OCI-LY1 (cell line): Measurements from ENCODE around the gene P2RY13.

Source experiments
- H2AFZ ChIP-seq: fragments of 200-600 bp; sonication (generic), shearing (Covaris generic); 2 replicates; pipeline ENCODE4 v1.6.0; 2014; ENCODE audit warnings: antibody characterized with exemption, mild to moderate bottlenecking, low read length
- H3F3A ChIP-seq: fragments of 200-600 bp; sonication (generic), shearing (Covaris generic); 2 replicates; pipeline ENCODE4 v1.6.0; 2014; ENCODE audit warnings: mild to moderate bottlenecking, antibody characterized with exemption, low read length, moderate library complexity; ENCODE audit not compliant: insufficient read depth
- H3K27ac ChIP-seq: fragments of 200-600 bp; sonication (generic); 2 replicates; pipeline ENCODE4 v1.5.1; 2014; ENCODE audit warnings: low read length, mixed run types, mild to moderate bottlenecking, low read depth; ENCODE audit not compliant: poor library complexity, severe bottlenecking
- H3K27me3 ChIP-seq: fragments of 200-600 bp; sonication (generic); 2 replicates; pipeline ENCODE4 v1.6.0; 2014; ENCODE audit warnings: antibody characterized with exemption, mild to moderate bottlenecking, low read length, moderate library complexity; ENCODE audit not compliant: insufficient read depth
- H3K36me3 ChIP-seq: fragments of 200-600 bp; sonication (generic); 2 replicates; pipeline ENCODE4 v1.6.1; 2014; ENCODE audit warnings: mild to moderate bottlenecking, antibody characterized with exemption, low read length, moderate library complexity, mixed read lengths; ENCODE audit not compliant: insufficient read depth
- H3K4me1 ChIP-seq: fragments of 200-600 bp; sonication (generic); 2 replicates; pipeline ENCODE4 v1.5.1; 2014; ENCODE audit warnings: mild to moderate bottlenecking, low read length, moderate library complexity; ENCODE audit not compliant: insufficient read depth, severe bottlenecking
- H3K4me2 ChIP-seq: fragments of 200-600 bp; sonication (generic), shearing (Covaris generic); 2 replicates; pipeline ENCODE4 v1.6.1; 2014; ENCODE audit warnings: low read length
- H3K4me3 ChIP-seq: fragments of 200-600 bp; sonication (generic); 2 replicates; pipeline ENCODE4 v1.5.1; 2014; ENCODE audit warnings: low read length, low read depth, mild to moderate bottlenecking, mixed read lengths; ENCODE audit not compliant: poor library complexity, severe bottlenecking
- H3K79me2 ChIP-seq: fragments of 200-600 bp; shearing (Covaris generic); 2 replicates; pipeline ENCODE4 v1.6.1; 2016; ENCODE audit warnings: mixed run types, low read length, mixed read lengths; ENCODE audit not compliant: insufficient read depth
- H3K9ac ChIP-seq: fragments of 200-600 bp; sonication (generic), shearing (Covaris generic); 2 replicates; pipeline ENCODE4 v1.6.1; 2014; ENCODE audit warnings: mild to moderate bottlenecking, low read length, mixed read lengths
- H3K9me2 ChIP-seq: fragments of 200-600 bp; sonication (generic), shearing (Covaris generic); 2 replicates; pipeline ENCODE4 v1.6.1; 2014; ENCODE audit warnings: low read depth, mild to moderate bottlenecking, low read length, mixed read lengths
- H3K9me3 ChIP-seq: fragments of 200-600 bp; shearing (Covaris generic); 2 replicates; pipeline ENCODE4 v1.6.1; 2014; ENCODE audit warnings: low read length, mixed read lengths
- H4K20me1 ChIP-seq: fragments of 200-600 bp; sonication (generic), shearing (Covaris generic); 2 replicates; pipeline ENCODE4 v1.6.0; 2016; ENCODE audit warnings: mild to moderate bottlenecking, low read length; ENCODE audit not compliant: insufficient read depth
- CTCF ChIP-seq: fragments of 200-600 bp; sonication (generic), shearing (Covaris generic); IDR thresholded peaks from 2 replicates; pipeline ENCODE4 v1.5.1; 2017; ENCODE audit warnings: mild to moderate bottlenecking, antibody characterized with exemption, low read length, moderate library complexity, mixed read lengths
- EZH2 ChIP-seq: fragments of 200-600 bp; sonication (generic), shearing (Covaris generic); IDR thresholded peaks from 2 replicates; pipeline ENCODE4 v1.8.0; 2017; ENCODE audit warnings: borderline replicate concordance, mixed run types, mild to moderate bottlenecking, antibody characterized with exemption, low read length, moderate library complexity, mixed read lengths

Gene P2RY13

DNA sequence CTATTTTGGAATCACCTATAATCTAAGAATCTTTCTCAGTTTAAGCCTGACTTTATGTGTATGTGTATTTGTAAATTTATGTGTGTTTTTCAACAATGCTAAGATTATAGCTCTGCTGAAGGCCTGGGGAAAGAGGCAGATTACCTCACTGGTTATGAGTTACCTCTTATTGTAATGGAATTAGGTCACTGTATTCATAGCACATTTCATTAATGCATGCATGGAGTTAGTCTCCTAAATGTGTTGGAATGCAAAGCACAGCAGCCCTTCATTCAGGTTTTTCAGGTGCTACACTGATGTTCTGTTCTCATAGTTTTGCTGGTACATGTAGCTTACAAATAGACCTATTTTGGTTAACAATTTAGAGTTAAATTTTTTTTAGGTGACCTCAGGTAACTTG, 22.2 kb downstream of the P2RY13 start:
- no peak overlapping the region for H3K9ac ChIP-seq

DNA sequence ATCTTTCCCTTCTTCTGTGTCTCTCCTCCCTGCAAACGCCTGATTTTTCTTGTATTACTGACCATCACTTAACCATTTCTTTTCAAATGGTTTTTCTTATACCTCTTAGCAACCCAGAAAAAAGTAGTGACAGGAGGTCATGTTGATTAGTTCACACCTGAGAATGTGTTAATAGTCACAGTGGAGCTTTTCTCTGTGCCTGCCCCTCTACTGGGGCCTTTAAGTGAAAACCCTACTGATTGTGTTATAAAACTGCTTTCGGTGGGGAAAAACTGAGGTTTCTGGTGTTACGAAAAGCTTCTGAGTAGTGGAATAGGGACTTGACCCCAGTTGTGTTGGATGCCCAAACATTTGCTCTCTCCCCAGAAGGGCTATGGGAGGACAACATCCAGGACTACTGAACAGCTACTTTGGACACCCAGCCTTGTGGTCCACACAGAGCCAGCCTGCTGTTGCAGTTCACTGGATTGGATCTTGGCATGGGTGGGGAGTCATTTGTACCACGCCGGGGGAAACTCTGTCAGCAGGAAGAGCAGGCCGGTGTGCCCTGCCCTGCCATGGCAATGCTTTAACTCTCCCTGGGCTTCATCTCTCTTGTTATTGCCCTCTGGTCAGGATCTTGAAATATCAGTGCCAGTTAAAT, 23.1 kb downstream of the P2RY13 start:
- no peaks in the 10 kb centered on the region for H3K79me2 ChIP-seq
- no peaks in the 10 kb centered on the region for H4K20me1 ChIP-seq
- TF ChIP-seq CTCF (no peak), EZH2 (no peak)
- H3K4me3 ChIP-seq, result no peak overlapping the region
- no peaks in the 10 kb centered on the region for H3K27me3 ChIP-seq
- H3K4me2 ChIP-seq, result no peak overlapping the region
- no peak overlapping the region for H2AFZ ChIP-seq
- no peaks in the 10 kb centered on the region for H3K9me2 ChIP-seq
- H3K27ac ChIP-seq, result no peak overlapping the region
- H3K9me3 ChIP-seq, result no peaks in the 10 kb centered on the region
- H3K36me3 ChIP-seq, result no peaks in the 10 kb centered on the region
- H3K4me1 ChIP-seq, result no peaks in the 10 kb centered on the region
- H3F3A ChIP-seq, result no peaks in the 10 kb centered on the region
- no peak overlapping the region for H3K9ac ChIP-seq

More for the DNA sequence above, 22.2 kb downstream of the P2RY13 start:
- no peaks in the 10 kb centered on the region for H3K4me1 ChIP-seq
- H3K4me3 ChIP-seq, result no peak overlapping the region
- H4K20me1 ChIP-seq, result no peaks in the 10 kb centered on the region
- no peaks in the 10 kb centered on the region for H3K9me3 ChIP-seq
- H3K4me2 ChIP-seq, result no peak overlapping the region
- no peaks in the 10 kb centered on the region for H3K36me3 ChIP-seq
- no peaks in the 10 kb centered on the region for H3K9me2 ChIP-seq
- H2AFZ ChIP-seq, result no peak overlapping the region
- H3F3A ChIP-seq, result no peaks in the 10 kb centered on the region
- no peak for TF ChIP-seq CTCF
- no peak for TF ChIP-seq EZH2
- no peaks in the 10 kb centered on the region for H3K27me3 ChIP-seq
- H3K79me2 ChIP-seq, result no peaks in the 10 kb centered on the region
- H3K27ac ChIP-seq, result no peak overlapping the region

DNA sequence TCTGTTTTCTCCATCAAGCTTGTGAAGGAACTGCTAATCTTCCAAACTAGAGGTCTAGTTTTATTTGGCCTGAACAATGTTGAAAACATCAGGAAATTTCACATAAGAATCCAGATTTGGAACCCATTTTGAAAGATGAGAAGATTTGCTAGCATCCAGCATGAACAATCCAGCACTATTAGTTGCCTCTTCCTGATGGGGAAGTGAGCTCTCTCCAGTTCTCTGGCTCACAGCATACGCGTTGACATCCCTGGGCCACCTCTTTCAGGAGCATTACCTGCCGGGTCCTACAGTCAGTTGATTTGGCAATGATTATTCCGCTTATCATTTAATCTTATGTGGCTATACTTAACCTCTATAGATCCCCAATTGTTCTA, 23.6 kb downstream of the P2RY13 start:
- Histone ChIP-seq H3K36me3 (no peaks in the 10 kb centered on the region), H3K4me1 (no peaks in the 10 kb centered on the region), H2AFZ (no peak overlapping the region), H3K27ac (no peak overlapping the region), H3F3A (no peaks in the 10 kb centered on the region), H3K27me3 (no peaks in the 10 kb centered on the region), H3K4me2 (no peak overlapping the region), H4K20me1 (no peaks in the 10 kb centered on the region), H3K9me2 (no peaks in the 10 kb centered on the region), H3K9me3 (no peaks in the 10 kb centered on the region), H3K79me2 (no peaks in the 10 kb centered on the region), H3K9ac (no peak overlapping the region), H3K4me3 (no peak overlapping the region)
- TF ChIP-seq EZH2, result no peak
- no peak for TF ChIP-seq CTCF
